Heart left ventricle (tissue), 16 donors: ENCODE results near the gene TMEM175. TPM values are rescaled to one million over a fixed set of nuclear protein-coding genes. Genes with fewer than 3 reads are reported as not detected.

Source experiments
- ATAC-seq, 4 donors: fragments of 200-7000 bp; cut with Tn5 transposase; one replicate each; pipeline ENCODE4 v1.9.1; 2020 to 2022; ENCODE audit warnings: moderate library complexity in 4 of 4, mild to moderate bottlenecking in 3 of 4, moderate number of reproducible peaks in 1 of 4
- DNase-seq, 5 donors: peaks; one replicate each; pipeline ENCODE4 v3.0.0-alpha.2; 2020
- H3K27ac ChIP-seq, 12 donors: fragments of 200-600 bp; sonication (generic) in 4 of 12; one replicate each; pipeline versions ENCODE4 v1.5.0 to v1.8.0; 2016 to 2022; ENCODE audit warnings: mild to moderate bottlenecking in 2 of 12
- H3K27me3 ChIP-seq, 9 donors: fragments of 200-600 bp; sonication (generic) in 2 of 9; one replicate each; pipeline versions ENCODE4 v1.5.1 to v1.8.0; 2016 to 2022; ENCODE audit warnings: mild to moderate bottlenecking in 3 of 9
- H3K36me3 ChIP-seq, 9 donors: fragments of 200-600 bp; sonication (generic) in 2 of 9; one replicate each; pipeline versions ENCODE4 v1.5.0 to v1.8.0; 2018 to 2022; ENCODE audit warnings: mild to moderate bottlenecking in 2 of 9
- H3K4me1 ChIP-seq, 12 donors: fragments of 200-600 bp; sonication (generic) in 4 of 12; one replicate each; pipeline versions ENCODE4 v1.5.0 to v1.8.0; 2016 to 2022; ENCODE audit warnings: mild to moderate bottlenecking in 3 of 12
- H3K4me3 ChIP-seq, 12 donors: fragments of 200-600 bp; sonication (generic) in 4 of 12; one replicate each; pipeline versions ENCODE4 v1.5.0 to v1.8.0; 2017 to 2022; ENCODE audit warnings: mild to moderate bottlenecking in 9 of 12, moderate library complexity in 4 of 12
- H3K9me3 ChIP-seq, 12 donors: fragments of 200-600 bp; sonication (generic) in 4 of 12; one replicate each; pipeline versions ENCODE4 v1.5.0 to v1.8.0; 2016 to 2022; ENCODE audit warnings: mild to moderate bottlenecking in 1 of 12
- POLR2A ChIP-seq, 2 donors: fragments of 450-650 bp; IDR thresholded peaks; one replicate each; pipeline ENCODE4 v1.6.1; 2017; ENCODE audit warnings: antibody characterized with exemption in 2 of 2, mild to moderate bottlenecking in 2 of 2, moderate library complexity in 2 of 2
- WGBS, 4 donors: extraction: QIAGEN DNeasy Blood & Tissue Kit in 2 of 4; methylation state at CpG; one replicate each; pipeline versions ENCODE4 v1.1.5 to v1.1.7; 2013 to 2018; 5-methylcytosine and 5-hydroxymethylcytosine counted together
- intact Hi-C, 10 donors: fragments of 100-400 bp; cut with DNase I; formaldehyde crosslinking; loops; one replicate each; pipeline versions ENCODE4 v1.11.1 to v1.14.2; 2022
- polyA plus RNA-seq, 2 donors: library from polyadenylated mRNA; stranded (reverse); fragments of 200-250 nt; gene quantifications; one replicate each; pipeline ENCODE4 v1.2.3, GENCODE V29; 2013
- total RNA-seq, 9 donors: library from RNA; depleted of rRNA in 2 of 9; stranded (reverse); fragments of >200 nt in 2 of 9; fragmentation: NEBNext Ultra II Directional in 3 of 9; extraction: Animal tissue kit (Norgen Biotek cat#: 25700) in 3 of 9; gene quantifications; one replicate each; pipeline versions ENCODE4 v1.1.0 to v1.2.4, GENCODE V29; 2016 to 2023
- TF ChIP-seq, protein P1 (sequence below), 12 donors: fragments of 200-600 bp; sonication (generic) in 4 of 12; IDR thresholded peaks; one replicate each; pipeline versions ENCODE4 v1.5.0 to v1.8.0; 2018 to 2022; ENCODE audit warnings: antibody characterized with exemption in 12 of 12, mild to moderate bottlenecking in 5 of 12
- donor health status: ischemic (EF 13 %, LVEDD 7.1; RV severe dilation, severe dysfunction).
- donor health status: healthy with polysubstance abuse.
- donor health status: DM: no; HTN: yes; CAD: no.
- donor health status: DM: no; HTN: no; CAD: no.
- donor health status: ischemic (EF 25% LVEDD 6.9; RV normal size, moderate dysfunction).
- donor health status: ischemic (EF 25% LVEDD 5.7; RV mildly dilated, moderate dysfunction).
- donor health status: healthy.
- donor health status: DM: yes; HTN: yes; CAD: no.
- donor health status: ischemic (EF 35%, LVEDD 5.7; RV mildly dilated, moderate dysfunction).
- donor health status: nonischemic (EF 11% LVEDD 7.7; RV severe dilation, severe dysfunction).
- donor health status: DM: yes; HTN: yes; CAD: no.
- donor health status: PGD.
- donor health status: ischemic (EF 29% LVEDD 5.4; RV normal size, mild dysfunction).
- donor health status: nonischemic (EF 23%, LVEDD 6.1; RV moderate dilation, normal function).

TMEM175 gene
- total and polyA plus RNA-seq, 11 donors, result 14.2 to 34.6 (median 20.1) TPM

DNA sequence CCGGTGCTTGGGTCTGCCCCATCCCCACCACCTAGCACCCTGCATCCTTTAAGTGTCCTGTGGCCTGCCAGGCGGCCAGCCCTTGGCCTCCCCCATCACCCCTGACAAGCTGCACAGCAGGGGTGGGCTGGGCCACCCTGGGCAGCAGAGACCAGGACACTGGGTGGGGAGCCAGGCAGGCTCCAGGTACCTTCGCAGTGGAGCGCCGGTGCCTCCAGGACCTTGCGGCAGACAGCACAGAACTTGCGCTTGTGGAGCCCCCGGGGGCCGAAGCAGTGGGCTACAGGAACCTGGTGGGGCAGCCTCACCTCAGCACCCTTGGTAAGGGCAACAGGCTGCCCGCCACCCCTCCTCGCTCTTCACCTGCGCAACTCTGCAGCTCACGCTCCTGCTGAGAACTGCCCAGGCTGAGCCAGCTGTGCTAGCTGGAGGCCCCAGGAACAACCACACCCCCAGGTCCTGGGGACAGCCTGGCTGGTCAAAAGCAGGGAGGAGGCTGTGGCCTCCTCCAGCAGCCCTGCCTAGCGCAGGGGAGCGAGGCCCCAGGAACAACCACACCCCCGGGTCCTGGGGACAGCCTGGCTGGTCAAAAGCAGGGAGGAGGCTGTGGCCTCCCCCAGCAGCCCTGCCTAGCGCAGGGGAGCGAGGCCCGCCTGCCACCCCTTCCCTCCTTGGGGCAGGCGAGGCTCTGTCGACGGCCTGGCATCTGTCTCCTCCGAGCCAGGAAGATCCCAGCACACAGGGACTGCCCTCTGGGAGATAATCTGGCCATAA lies 36.5 kb downstream of the TMEM175 start:
- WGBS, 4 donors, result 84 to 90% (median 86%) methylated on average over 9 to 23 of the region's 23 CpGs
- TF ChIP-seq, protein P1, sequence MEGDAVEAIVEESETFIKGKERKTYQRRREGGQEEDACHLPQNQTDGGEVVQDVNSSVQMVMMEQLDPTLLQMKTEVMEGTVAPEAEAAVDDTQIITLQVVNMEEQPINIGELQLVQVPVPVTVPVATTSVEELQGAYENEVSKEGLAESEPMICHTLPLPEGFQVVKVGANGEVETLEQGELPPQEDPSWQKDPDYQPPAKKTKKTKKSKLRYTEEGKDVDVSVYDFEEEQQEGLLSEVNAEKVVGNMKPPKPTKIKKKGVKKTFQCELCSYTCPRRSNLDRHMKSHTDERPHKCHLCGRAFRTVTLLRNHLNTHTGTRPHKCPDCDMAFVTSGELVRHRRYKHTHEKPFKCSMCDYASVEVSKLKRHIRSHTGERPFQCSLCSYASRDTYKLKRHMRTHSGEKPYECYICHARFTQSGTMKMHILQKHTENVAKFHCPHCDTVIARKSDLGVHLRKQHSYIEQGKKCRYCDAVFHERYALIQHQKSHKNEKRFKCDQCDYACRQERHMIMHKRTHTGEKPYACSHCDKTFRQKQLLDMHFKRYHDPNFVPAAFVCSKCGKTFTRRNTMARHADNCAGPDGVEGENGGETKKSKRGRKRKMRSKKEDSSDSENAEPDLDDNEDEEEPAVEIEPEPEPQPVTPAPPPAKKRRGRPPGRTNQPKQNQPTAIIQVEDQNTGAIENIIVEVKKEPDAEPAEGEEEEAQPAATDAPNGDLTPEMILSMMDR (IDR thresholded peaks at IDR 0.05), result no peak
- TF ChIP-seq POLR2A (IDR thresholded peaks at IDR 0.05), result no peak
- ATAC-seq, result no peak

DNA sequence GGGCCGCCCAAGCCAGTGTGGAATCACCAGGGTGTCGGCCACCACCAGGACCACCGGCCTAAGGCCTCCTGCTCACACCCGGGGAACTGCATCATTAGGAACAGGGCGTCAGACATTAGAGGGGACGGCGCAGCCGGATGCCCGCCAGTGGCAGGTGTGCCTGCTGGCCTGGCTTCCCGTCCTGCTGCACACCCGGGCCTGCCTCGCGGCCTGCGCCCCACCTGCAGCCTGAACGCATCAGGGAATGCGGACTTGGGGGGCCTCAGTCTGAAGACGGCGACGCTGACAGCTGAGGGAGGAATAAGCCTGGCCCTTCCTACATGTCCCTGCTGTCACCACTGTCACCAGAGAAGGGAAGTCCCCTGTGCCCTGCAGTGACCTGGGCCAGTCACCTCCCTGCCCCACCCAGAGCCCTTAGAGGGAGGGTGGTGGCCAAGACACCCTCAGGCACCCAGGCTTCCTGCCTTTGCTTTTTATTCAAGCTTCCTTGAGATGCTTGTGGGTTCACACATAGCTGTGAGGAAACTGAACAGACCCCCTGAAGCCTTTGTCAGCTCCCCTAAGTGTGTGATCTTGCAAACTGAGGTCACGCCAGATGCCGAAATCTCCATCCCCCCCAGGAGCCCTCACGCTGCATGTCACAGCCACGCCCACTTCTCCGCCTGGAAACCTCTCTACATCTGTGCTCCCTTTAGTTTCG lies 37.9 kb downstream of the TMEM175 start:
- TF ChIP-seq, protein P1 (IDR thresholded peaks at IDR 0.05), result no peak
- no peak for TF ChIP-seq POLR2A (IDR thresholded peaks at IDR 0.05)
- ATAC-seq (no peak), DNase-seq (peak in 1 of 5 donors; percentile 13)
- Histone ChIP-seq H3K4me3 (no peak overlapping the region), H3K4me1 (peaks cover 8 to 39% (median 20%) of the 10 kb centered on the region in 12 donors), H3K27ac (no peak overlapping the region), H3K9me3 (no peaks in the 10 kb centered on the region), H3K36me3 (peaks cover 0 to 18% (median under 1%) of the 10 kb centered on the region in 9 donors), H3K27me3 (peaks cover 0 to 13% (median 0%) of the 10 kb centered on the region in 9 donors)
- 82 to 95% (median 93%) methylated on average over 11 to 25 of the region's 25 CpGs for WGBS, 4 donors
- intact Hi-C loops, result loop anchor here in 1 of 10 donors (5.0 kb wide), 1 partner anchor 38 kb away; the partner anchor contains the start of genes GAK and TMEM175

More for the DNA sequence above, 36.5 kb downstream of the TMEM175 start:
- DNase-seq, result peak in 1 of 5 donors; percentile 62
- peaks cover 7 to 36% (median 18%) of the 10 kb centered on the region in 12 donors for H3K4me1 ChIP-seq
- intact Hi-C loops, result no loop called here
- H3K36me3 ChIP-seq, result peaks cover 0 to 30% (median 3%) of the 10 kb centered on the region in 9 donors
- peaks cover 0 to 13% (median 0%) of the 10 kb centered on the region in 9 donors for H3K27me3 ChIP-seq
- H3K4me3 ChIP-seq, result no peak overlapping the region
- H3K27ac ChIP-seq, result no peak overlapping the region
- H3K9me3 ChIP-seq, result no peaks in the 10 kb centered on the region

DNA sequence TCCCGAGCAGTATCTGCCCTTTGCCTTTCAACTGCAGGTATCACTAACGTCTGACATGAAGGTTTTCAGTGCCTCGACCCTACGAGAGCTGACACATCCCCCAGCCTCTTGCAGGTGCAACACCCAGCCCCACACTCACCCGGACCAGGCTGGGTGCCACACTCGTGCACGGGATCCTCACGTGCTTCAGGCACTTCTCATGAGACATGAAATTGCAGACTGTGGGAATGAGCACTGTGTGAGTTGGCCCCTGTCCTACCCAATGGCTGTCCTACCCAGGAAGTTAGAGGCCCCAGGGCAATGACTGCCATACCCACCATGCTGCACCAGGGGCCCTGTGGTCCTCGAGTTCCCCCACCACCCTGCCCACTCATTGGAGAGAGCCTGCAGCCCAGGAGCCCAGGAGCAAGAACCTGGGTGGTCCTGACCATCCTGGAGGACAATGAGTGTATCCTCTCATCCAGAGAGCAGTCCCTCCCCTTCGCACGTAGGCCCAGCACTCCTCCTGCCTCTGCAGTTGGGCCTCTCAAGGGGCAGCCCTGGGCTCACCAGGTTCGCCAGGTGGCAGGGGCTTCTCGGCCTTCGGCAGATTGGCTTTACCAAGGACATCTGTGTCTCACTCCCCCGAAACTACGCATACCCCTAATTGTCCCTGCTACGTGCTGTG lies 38.7 kb downstream of the TMEM175 start:
- intact Hi-C loops, result loop anchor here in 1 of 10 donors (5.0 kb wide), 1 partner anchor 39 kb away; the partner anchor contains the start of genes GAK and TMEM175
- WGBS, 4 donors, result 81 to 87% (median 84%) methylated on average over 16 to 17 of the region's 17 CpGs
- H3K27me3 ChIP-seq, result peaks cover 0 to 13% (median 0%) of the 10 kb centered on the region in 9 donors
- ATAC-seq (no peak), DNase-seq (peak in 1 of 5 donors; percentile 46)
- no peak overlapping the region for H3K27ac ChIP-seq
- no peak for TF ChIP-seq POLR2A (IDR thresholded peaks at IDR 0.05)
- TF ChIP-seq, protein P1 (IDR thresholded peaks at IDR 0.05), result no peak
- H3K36me3 ChIP-seq, result peaks cover 0 to 10% (median 0%) of the 10 kb centered on the region in 9 donors
- peaks cover 8 to 39% (median 20%) of the 10 kb centered on the region in 12 donors for H3K4me1 ChIP-seq
- H3K4me3 ChIP-seq, result no peak overlapping the region
- no peaks in the 10 kb centered on the region for H3K9me3 ChIP-seq
